ENCODE results near the gene KLK3. TPM values are rescaled to one million over a fixed set of nuclear protein-coding genes. Genes with fewer than 3 reads are reported as not detected.

Gene KLK3
- total and polyA plus RNA-seq, 2 donors: 0.19 to 0.96 TPM

DNA sequence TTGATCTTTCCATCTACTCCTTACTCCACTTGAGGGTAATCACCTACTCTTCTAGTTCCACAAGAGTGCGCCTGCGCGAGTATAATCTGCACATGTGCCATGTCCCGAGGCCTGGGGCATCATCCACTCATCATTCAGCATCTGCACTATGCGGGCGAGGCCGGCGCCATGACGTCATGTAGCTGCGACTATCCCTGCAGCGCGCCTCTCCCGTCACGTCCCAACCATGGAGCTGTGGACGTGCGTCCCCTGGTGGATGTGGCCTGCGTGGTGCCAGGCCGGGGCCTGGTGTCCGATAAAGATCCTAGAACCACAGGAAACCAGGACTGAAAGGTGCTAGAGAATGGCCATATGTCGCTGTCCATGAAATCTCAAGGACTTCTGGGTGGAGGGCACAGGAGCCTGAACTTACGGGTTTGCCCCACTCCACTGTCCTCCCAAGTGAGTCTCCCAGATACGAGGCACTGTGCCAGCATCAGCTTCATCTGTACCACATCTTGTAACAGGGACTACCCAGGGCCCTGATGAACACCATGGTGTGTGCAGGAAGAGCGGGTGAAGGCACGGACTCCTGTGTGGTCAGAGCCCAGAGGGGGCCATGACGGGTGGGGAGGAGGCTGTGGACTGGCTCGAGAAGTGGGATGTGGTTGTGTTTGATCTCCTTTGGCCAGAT is 15.8 kb downstream of the KLK3 start:
- 61% methylated on average over 26 of the region's 26 CpGs for WGBS
- no peaks in the 10 kb centered on the region for H3K9me3 ChIP-seq (ENCODE audit: control insufficient read depth in 2 of 2, insufficient read depth in 1 of 2, low read length in 1 of 2)
- no peak overlapping the region for H3K4me3 ChIP-seq (ENCODE audit: low read length in 2 of 2)
- H3K27me3 ChIP-seq (ENCODE audit: control insufficient read depth in 2 of 2, insufficient read depth in 1 of 2, low read length in 1 of 2): peaks cover 0 to 8% of the 10 kb centered on the region in 2 donors
- no peak overlapping the region for H3K27ac ChIP-seq (ENCODE audit: low read depth in 1 of 2, low read length in 1 of 2)
- DNase-seq (ENCODE audit: low read depth in 6 of 9, low spot score in 9 of 9): no peak
- no peaks in the 10 kb centered on the region for H3K36me3 ChIP-seq (ENCODE audit: control insufficient read depth in 2 of 2, insufficient read depth in 2 of 2, low read length in 1 of 2)
- no peaks in the 10 kb centered on the region for H3K4me1 ChIP-seq (ENCODE audit: control insufficient read depth in 2 of 2, insufficient read depth in 2 of 2, low read length in 2 of 2)

DNA sequence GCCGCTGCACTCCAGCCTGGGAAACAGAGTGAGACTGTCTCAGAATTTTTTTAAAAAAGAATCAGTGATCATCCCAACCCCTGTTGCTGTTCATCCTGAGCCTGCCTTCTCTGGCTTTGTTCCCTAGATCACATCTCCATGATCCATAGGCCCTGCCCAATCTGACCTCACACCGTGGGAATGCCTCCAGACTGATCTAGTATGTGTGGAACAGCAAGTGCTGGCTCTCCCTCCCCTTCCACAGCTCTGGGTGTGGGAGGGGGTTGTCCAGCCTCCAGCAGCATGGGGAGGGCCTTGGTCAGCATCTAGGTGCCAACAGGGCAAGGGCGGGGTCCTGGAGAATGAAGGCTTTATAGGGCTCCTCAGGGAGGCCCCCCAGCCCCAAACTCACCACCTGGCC is 18.3 kb downstream of the KLK3 start, which contains the start of gene KLK2:
Gene KLK2, plus strand, starts transcription at position 384 of the 400 bp plus-strand sequence. CDS start 35 bp downstream, outside the sequence.
- peaks cover 0 to 15% of the 10 kb centered on the region in 2 donors for H3K27me3 ChIP-seq (ENCODE audit: control insufficient read depth in 2 of 2, insufficient read depth in 1 of 2, low read length in 1 of 2)
- DNase-seq (ENCODE audit: low read depth in 6 of 9, low spot score in 9 of 9): no peak
- H3K9me3 ChIP-seq (ENCODE audit: control insufficient read depth in 2 of 2, insufficient read depth in 1 of 2, low read length in 1 of 2): no peaks in the 10 kb centered on the region
- H3K4me1 ChIP-seq (ENCODE audit: control insufficient read depth in 2 of 2, insufficient read depth in 2 of 2, low read length in 2 of 2): no peaks in the 10 kb centered on the region
- H3K4me3 ChIP-seq (ENCODE audit: low read length in 2 of 2): no peak within 1 kb of the TSS
- H3K36me3 ChIP-seq (ENCODE audit: control insufficient read depth in 2 of 2, insufficient read depth in 2 of 2, low read length in 1 of 2): no peaks in the 10 kb centered on the region
- H3K27ac ChIP-seq (ENCODE audit: low read depth in 1 of 2, low read length in 1 of 2): no peak within 1 kb of the TSS
- 85% methylated on average over 3 of the region's 3 CpGs for WGBS

DNA sequence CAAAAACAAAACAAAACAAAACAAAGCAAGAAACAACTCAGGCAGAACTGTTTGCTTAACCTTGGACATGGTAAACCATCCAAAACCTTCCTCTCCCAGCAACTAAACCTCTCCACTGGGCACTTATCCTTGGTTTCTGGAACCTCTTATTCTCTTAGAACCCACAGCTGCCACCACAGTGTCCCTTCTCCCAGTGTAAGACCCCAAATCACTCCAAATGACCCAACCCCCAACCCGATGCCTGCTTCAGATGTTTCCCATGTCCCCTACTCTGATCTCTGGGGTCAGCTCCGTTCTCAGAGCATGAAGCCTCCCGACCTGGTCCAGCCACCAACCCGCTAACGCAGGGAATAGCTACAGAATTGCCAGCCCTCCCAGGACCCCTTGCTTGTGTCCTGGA is 19.5 kb downstream of the KLK3 start:
- H3K4me1 ChIP-seq (ENCODE audit: control insufficient read depth in 2 of 2, insufficient read depth in 2 of 2, low read length in 2 of 2): no peaks in the 10 kb centered on the region
- H3K27me3 ChIP-seq (ENCODE audit: control insufficient read depth in 2 of 2, insufficient read depth in 1 of 2, low read length in 1 of 2): peaks cover 0 to 15% of the 10 kb centered on the region in 2 donors
- no peaks in the 10 kb centered on the region for H3K9me3 ChIP-seq (ENCODE audit: control insufficient read depth in 2 of 2, insufficient read depth in 1 of 2, low read length in 1 of 2)
- WGBS: 86% methylated on average over 5 of the region's 5 CpGs
- H3K27ac ChIP-seq (ENCODE audit: low read depth in 1 of 2, low read length in 1 of 2): no peak overlapping the region
- no peak overlapping the region for H3K4me3 ChIP-seq (ENCODE audit: low read length in 2 of 2)
- H3K36me3 ChIP-seq (ENCODE audit: control insufficient read depth in 2 of 2, insufficient read depth in 2 of 2, low read length in 1 of 2): no peaks in the 10 kb centered on the region
- DNase-seq (ENCODE audit: low read depth in 6 of 9, low spot score in 9 of 9): no peak

DNA sequence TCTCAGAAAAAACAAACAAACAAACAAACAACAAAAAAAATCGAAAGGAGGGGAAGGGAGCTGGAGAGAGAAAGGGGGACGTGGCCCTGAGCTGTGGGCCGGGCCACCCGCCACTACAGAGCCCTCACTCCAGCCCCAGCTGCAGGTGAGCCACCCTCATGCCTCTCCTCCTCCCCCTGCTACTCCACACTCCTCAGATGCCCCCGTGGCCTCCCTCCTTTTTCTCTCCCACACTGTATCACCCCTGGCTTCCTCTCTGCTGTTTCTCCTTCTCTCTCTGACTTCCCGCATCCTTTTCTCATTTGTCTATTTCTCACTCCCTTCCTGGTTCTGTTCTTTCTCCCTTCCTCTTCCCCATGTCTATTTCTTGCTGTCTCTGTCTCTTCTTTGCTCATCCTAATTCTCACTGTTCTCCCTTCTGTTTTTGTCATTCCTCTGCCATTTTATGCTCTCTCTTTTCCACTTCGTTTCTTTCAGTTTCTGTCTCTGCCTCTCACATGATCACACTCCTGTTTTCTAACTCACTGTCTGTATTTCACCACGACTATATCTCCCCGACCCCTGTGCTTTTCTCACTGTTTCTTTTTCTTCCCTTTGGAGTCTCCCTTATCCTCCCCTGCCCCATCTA is 21.2 kb downstream of the KLK3 start:
- Histone ChIP-seq H3K36me3 (ENCODE audit: control insufficient read depth in 2 of 2, insufficient read depth in 2 of 2, low read length in 1 of 2) (no peaks in the 10 kb centered on the region), H3K4me3 (ENCODE audit: low read length in 2 of 2) (no peak overlapping the region), H3K4me1 (ENCODE audit: control insufficient read depth in 2 of 2, insufficient read depth in 2 of 2, low read length in 2 of 2) (no peaks in the 10 kb centered on the region), H3K9me3 (ENCODE audit: control insufficient read depth in 2 of 2, insufficient read depth in 1 of 2, low read length in 1 of 2) (no peaks in the 10 kb centered on the region), H3K27ac (ENCODE audit: low read depth in 1 of 2, low read length in 1 of 2) (no peak overlapping the region), H3K27me3 (ENCODE audit: control insufficient read depth in 2 of 2, insufficient read depth in 1 of 2, low read length in 1 of 2) (peaks cover 0 to 15% of the 10 kb centered on the region in 2 donors)
- 45% methylated on average over 9 of the region's 9 CpGs for WGBS
- DNase-seq (ENCODE audit: low read depth in 6 of 9, low spot score in 9 of 9): no peak

DNA sequence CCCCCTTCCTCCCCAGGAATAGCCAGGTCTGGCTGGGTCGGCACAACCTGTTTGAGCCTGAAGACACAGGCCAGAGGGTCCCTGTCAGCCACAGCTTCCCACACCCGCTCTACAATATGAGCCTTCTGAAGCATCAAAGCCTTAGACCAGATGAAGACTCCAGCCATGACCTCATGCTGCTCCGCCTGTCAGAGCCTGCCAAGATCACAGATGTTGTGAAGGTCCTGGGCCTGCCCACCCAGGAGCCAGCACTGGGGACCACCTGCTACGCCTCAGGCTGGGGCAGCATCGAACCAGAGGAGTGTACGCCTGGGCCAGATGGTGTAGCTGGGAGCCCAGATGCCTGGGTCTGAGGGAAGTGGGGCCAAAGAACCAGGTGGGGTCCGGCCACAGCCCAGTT is 21.7 kb downstream of the KLK3 start:
- WGBS: 84% methylated on average over 7 of the region's 7 CpGs

DNA sequence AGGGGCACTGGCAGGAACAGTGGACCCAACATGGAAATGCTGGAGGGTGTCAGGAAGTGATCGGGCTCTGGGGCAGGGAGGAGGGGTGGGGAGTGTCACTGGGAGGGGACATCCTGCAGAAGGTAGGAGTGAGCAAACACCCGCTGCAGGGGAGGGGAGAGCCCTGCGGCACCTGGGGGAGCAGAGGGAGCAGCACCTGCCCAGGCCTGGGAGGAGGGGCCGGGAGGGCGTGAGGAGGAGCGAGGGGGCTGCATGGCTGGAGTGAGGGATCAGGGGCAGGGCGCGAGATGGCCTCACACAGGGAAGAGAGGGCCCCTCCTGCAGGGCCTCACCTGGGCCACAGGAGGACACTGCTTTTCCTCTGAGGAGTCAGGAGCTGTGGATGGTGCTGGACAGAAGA is 22.6 kb downstream of the KLK3 start:
- peaks cover 0 to 15% of the 10 kb centered on the region in 2 donors for H3K27me3 ChIP-seq (ENCODE audit: control insufficient read depth in 2 of 2, insufficient read depth in 1 of 2, low read length in 1 of 2)
- 33% methylated on average over 8 of the region's 8 CpGs for WGBS
- no peak for DNase-seq (ENCODE audit: low read depth in 6 of 9, low spot score in 9 of 9)

More for the DNA sequence above, 21.7 kb downstream of the KLK3 start:
- no peaks in the 10 kb centered on the region for H3K9me3 ChIP-seq (ENCODE audit: control insufficient read depth in 2 of 2, insufficient read depth in 1 of 2, low read length in 1 of 2)
- DNase-seq (ENCODE audit: low read depth in 6 of 9, low spot score in 9 of 9): no peak
- no peak overlapping the region for H3K27ac ChIP-seq (ENCODE audit: low read depth in 1 of 2, low read length in 1 of 2)
- no peak overlapping the region for H3K4me3 ChIP-seq (ENCODE audit: low read length in 2 of 2)
- H3K27me3 ChIP-seq (ENCODE audit: control insufficient read depth in 2 of 2, insufficient read depth in 1 of 2, low read length in 1 of 2): peaks cover 0 to 15% of the 10 kb centered on the region in 2 donors
- H3K4me1 ChIP-seq (ENCODE audit: control insufficient read depth in 2 of 2, insufficient read depth in 2 of 2, low read length in 2 of 2): no peaks in the 10 kb centered on the region
- no peaks in the 10 kb centered on the region for H3K36me3 ChIP-seq (ENCODE audit: control insufficient read depth in 2 of 2, insufficient read depth in 2 of 2, low read length in 1 of 2)

DNA sequence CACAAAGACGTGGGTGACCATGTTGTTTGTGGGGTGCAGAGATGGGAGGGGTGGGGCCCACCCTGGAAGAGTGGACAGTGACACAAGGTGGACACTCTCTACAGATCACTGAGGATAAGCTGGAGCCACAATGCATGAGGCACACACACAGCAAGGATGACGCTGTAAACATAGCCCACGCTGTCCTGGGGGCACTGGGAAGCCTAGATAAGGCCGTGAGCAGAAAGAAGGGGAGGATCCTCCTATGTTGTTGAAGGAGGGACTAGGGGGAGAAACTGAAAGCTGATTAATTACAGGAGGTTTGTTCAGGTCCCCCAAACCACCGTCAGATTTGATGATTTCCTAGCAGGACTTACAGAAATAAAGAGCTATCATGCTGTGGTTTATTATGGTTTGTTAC is 24.1 kb downstream of the KLK3 start:
- no peak for DNase-seq (ENCODE audit: low read depth in 6 of 9, low spot score in 9 of 9)
- H3K4me1 ChIP-seq (ENCODE audit: control insufficient read depth in 2 of 2, insufficient read depth in 2 of 2, low read length in 2 of 2): no peaks in the 10 kb centered on the region
- no peak overlapping the region for H3K27ac ChIP-seq (ENCODE audit: low read depth in 1 of 2, low read length in 1 of 2)
- H3K27me3 ChIP-seq (ENCODE audit: control insufficient read depth in 2 of 2, insufficient read depth in 1 of 2, low read length in 1 of 2): peaks cover 0 to 15% of the 10 kb centered on the region in 2 donors
- no peaks in the 10 kb centered on the region for H3K9me3 ChIP-seq (ENCODE audit: control insufficient read depth in 2 of 2, insufficient read depth in 1 of 2, low read length in 1 of 2)
- WGBS: 76% methylated on average over 5 of the region's 5 CpGs
- H3K36me3 ChIP-seq (ENCODE audit: control insufficient read depth in 2 of 2, insufficient read depth in 2 of 2, low read length in 1 of 2): no peaks in the 10 kb centered on the region
- no peak overlapping the region for H3K4me3 ChIP-seq (ENCODE audit: low read length in 2 of 2)

More for the DNA sequence above, 22.6 kb downstream of the KLK3 start:
- no peaks in the 10 kb centered on the region for H3K36me3 ChIP-seq (ENCODE audit: control insufficient read depth in 2 of 2, insufficient read depth in 2 of 2, low read length in 1 of 2)
- H3K27ac ChIP-seq (ENCODE audit: low read depth in 1 of 2, low read length in 1 of 2): no peak overlapping the region
- no peaks in the 10 kb centered on the region for H3K9me3 ChIP-seq (ENCODE audit: control insufficient read depth in 2 of 2, insufficient read depth in 1 of 2, low read length in 1 of 2)
- no peaks in the 10 kb centered on the region for H3K4me1 ChIP-seq (ENCODE audit: control insufficient read depth in 2 of 2, insufficient read depth in 2 of 2, low read length in 2 of 2)
- no peak overlapping the region for H3K4me3 ChIP-seq (ENCODE audit: low read length in 2 of 2)

DNA sequence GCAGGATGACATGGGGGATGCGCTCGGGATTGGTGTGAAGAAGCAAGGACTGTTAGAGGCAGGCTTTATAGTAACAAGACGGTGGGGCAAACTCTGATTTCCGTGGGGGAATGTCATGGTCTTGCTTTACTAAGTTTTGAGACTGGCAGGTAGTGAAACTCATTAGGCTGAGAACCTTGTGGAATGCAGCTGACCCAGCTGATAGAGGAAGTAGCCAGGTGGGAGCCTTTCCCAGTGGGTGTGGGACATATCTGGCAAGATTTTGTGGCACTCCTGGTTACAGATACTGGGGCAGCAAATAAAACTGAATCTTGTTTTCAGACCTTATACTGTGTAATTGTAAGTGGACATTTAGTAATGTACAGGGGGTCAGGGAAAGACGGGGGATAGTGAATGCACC is 25.5 kb downstream of the KLK3 start:
- no peaks in the 10 kb centered on the region for H3K36me3 ChIP-seq (ENCODE audit: control insufficient read depth in 2 of 2, insufficient read depth in 2 of 2, low read length in 1 of 2)
- DNase-seq (ENCODE audit: low read depth in 6 of 9, low spot score in 9 of 9): no peak
- peaks cover 0 to 8% of the 10 kb centered on the region in 2 donors for H3K27me3 ChIP-seq (ENCODE audit: control insufficient read depth in 2 of 2, insufficient read depth in 1 of 2, low read length in 1 of 2)
- no peaks in the 10 kb centered on the region for H3K4me1 ChIP-seq (ENCODE audit: control insufficient read depth in 2 of 2, insufficient read depth in 2 of 2, low read length in 2 of 2)
- no peak overlapping the region for H3K4me3 ChIP-seq (ENCODE audit: low read length in 2 of 2)
- WGBS: 86% methylated on average over 5 of the region's 5 CpGs
- no peaks in the 10 kb centered on the region for H3K9me3 ChIP-seq (ENCODE audit: control insufficient read depth in 2 of 2, insufficient read depth in 1 of 2, low read length in 1 of 2)
- H3K27ac ChIP-seq (ENCODE audit: low read depth in 1 of 2, low read length in 1 of 2): no peak overlapping the region

DNA sequence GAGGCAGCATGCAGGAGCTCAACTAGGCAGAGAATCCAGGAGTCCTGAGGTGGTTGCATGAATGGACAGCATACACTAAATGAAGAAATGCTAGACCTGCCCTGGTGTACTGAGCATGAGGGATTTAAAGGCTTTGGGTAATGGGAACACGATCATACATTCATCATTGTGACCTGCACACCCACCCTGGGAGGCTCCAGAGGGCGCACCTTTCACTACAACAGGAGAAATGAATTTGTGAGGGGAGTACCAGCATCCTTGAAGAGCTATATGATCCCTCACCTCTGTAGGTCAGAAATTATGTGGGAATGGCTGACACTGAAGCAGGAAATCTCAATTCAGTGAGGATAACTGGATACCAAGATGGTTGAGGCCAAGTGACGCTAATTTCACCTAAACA is 27.5 kb downstream of the KLK3 start:
- Histone ChIP-seq H3K36me3 (ENCODE audit: control insufficient read depth in 2 of 2, insufficient read depth in 2 of 2, low read length in 1 of 2) (no peaks in the 10 kb centered on the region), H3K4me3 (ENCODE audit: low read length in 2 of 2) (no peak overlapping the region), H3K9me3 (ENCODE audit: control insufficient read depth in 2 of 2, insufficient read depth in 1 of 2, low read length in 1 of 2) (no peaks in the 10 kb centered on the region), H3K4me1 (ENCODE audit: control insufficient read depth in 2 of 2, insufficient read depth in 2 of 2, low read length in 2 of 2) (no peaks in the 10 kb centered on the region), H3K27me3 (ENCODE audit: control insufficient read depth in 2 of 2, insufficient read depth in 1 of 2, low read length in 1 of 2) (peaks cover 0 to 4% of the 10 kb centered on the region in 2 donors), H3K27ac (ENCODE audit: low read depth in 1 of 2, low read length in 1 of 2) (no peak overlapping the region)
- DNase-seq (ENCODE audit: low read depth in 6 of 9, low spot score in 9 of 9): no peak
- WGBS: 63% methylated on average over 3 of the region's 3 CpGs

All from thymus (tissue), 11 donors.